Esophagus (tissue), 2 donors: ENCODE results near the gene SFT2D3. TPM values are rescaled to one million over a fixed set of nuclear protein-coding genes. Genes with fewer than 3 reads are reported as not detected.

Experiments used
- H3K27ac ChIP-seq, 2 donors: one replicate each; pipeline ENCODE4 v1.5.1; 2013; ENCODE audit warnings: low read depth in 2 of 2, mild to moderate bottlenecking in 2 of 2, inconsistent platforms in 1 of 2, low read length in 1 of 2, moderate library complexity in 1 of 2
- H3K27me3 ChIP-seq, 2 donors: one replicate each; pipeline ENCODE4 v1.6.1; 2013; ENCODE audit warnings: low read length in 2 of 2, control low read depth in 1 of 2, mild to moderate bottlenecking in 1 of 2; ENCODE audit not compliant: insufficient read depth in 2 of 2, control insufficient read depth in 1 of 2
- H3K36me3 ChIP-seq, 2 donors: one replicate each; pipeline ENCODE4 v1.6.1; 2013; ENCODE audit warnings: low read length in 1 of 2; ENCODE audit not compliant: control insufficient read depth in 2 of 2, insufficient read depth in 2 of 2
- H3K4me1 ChIP-seq, 2 donors: one replicate each; pipeline ENCODE4 v1.6.1; 2013; ENCODE audit warnings: low read length in 1 of 2; ENCODE audit not compliant: control insufficient read depth in 2 of 2, insufficient read depth in 2 of 2
- H3K4me3 ChIP-seq, 2 donors: one replicate each; pipeline ENCODE4 v1.5.1; 2013; ENCODE audit warnings: low read length in 2 of 2, mild to moderate bottlenecking in 2 of 2, low read depth in 1 of 2, moderate library complexity in 1 of 2
- H3K9me3 ChIP-seq, 2 donors: one replicate each; pipeline ENCODE4 v1.6.1; 2013; ENCODE audit warnings: mild to moderate bottlenecking in 2 of 2, low read depth in 1 of 2, low read length in 1 of 2, moderate library complexity in 1 of 2; ENCODE audit not compliant: control insufficient read depth in 2 of 2, insufficient read depth in 1 of 2
- WGBS, 2 donors: extraction: QIAGEN DNeasy Blood & Tissue Kit; methylation state at CpG; one replicate each; pipeline ENCODE4 v1.1.7; 2013; 5-methylcytosine and 5-hydroxymethylcytosine counted together
- polyA plus RNA-seq, 2 donors: library from polyadenylated mRNA; stranded (reverse); fragments of 200-250 nt; gene quantifications; one replicate each; pipeline ENCODE4 v1.2.3, GENCODE V29; 2013
- donor health status: healthy with polysubstance abuse.
- donor health status: Bipolar disorder and iron deficiency.

The SFT2D3 gene
- polyA plus RNA-seq, 2 donors = 3.8 to 4.2 TPM

DNA sequence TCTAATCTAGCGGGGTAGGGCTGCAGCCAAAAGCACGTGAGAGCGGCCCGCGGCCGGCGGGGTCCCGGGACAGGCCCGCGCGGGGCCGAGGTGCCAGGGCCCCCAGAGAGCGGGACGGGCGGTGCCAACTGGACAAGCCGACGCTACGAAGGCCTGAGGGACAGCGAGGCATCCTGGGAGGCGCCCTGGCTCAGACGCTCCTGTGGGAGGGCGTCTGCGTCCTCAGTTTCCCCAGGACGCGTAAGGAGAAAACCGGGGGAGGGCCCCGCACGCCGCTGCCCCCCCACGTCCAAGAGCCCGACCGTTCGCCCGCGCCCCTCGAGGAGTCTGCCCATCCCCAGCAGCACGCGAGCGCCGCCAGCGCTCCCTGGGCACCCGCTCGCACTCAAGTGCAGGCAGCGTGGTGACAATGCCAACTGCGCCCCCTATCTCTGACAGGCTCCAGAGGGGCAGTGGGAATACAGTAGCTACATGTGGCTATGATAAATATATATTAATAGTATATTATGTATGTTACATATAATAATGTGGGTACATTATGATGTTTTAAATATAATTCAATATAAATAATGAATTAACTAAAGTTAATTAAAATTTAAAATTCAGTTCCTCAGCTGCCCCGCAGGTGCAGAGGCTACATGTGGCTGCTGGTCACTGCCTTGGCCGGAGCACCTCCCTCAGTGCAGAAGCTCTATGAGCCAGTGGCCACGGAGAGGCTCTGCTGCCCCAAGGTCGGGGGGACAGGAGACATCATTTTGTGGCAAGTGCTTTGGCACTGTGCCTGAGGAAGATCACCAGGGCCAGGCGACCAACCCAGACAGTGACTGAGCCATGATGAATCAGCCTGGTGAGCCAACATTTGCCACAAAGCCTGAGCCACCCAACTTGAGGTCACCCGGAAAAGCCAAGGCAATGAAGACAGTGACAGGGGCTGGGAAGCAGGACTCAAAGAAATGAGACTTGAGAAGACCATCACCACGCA, 5.5 kb upstream of the SFT2D3 start:
- no peaks in the 10 kb centered on the region for H3K27me3 ChIP-seq
- H3K9me3 ChIP-seq = peaks cover under 1% of the 10 kb centered on the region in 2 donors
- no peaks in the 10 kb centered on the region for H3K36me3 ChIP-seq
- 34 to 43% methylated on average over 52 of the region's 52 CpGs for WGBS, 2 donors
- peak overlapping the region in 1 of 2 donors; percentile 34 for H3K27ac ChIP-seq
- peak overlapping the region; percentile 9 to 12 for H3K4me3 ChIP-seq
- H3K4me1 ChIP-seq = peaks cover 2 to 9% of the 10 kb centered on the region in 2 donors

DNA sequence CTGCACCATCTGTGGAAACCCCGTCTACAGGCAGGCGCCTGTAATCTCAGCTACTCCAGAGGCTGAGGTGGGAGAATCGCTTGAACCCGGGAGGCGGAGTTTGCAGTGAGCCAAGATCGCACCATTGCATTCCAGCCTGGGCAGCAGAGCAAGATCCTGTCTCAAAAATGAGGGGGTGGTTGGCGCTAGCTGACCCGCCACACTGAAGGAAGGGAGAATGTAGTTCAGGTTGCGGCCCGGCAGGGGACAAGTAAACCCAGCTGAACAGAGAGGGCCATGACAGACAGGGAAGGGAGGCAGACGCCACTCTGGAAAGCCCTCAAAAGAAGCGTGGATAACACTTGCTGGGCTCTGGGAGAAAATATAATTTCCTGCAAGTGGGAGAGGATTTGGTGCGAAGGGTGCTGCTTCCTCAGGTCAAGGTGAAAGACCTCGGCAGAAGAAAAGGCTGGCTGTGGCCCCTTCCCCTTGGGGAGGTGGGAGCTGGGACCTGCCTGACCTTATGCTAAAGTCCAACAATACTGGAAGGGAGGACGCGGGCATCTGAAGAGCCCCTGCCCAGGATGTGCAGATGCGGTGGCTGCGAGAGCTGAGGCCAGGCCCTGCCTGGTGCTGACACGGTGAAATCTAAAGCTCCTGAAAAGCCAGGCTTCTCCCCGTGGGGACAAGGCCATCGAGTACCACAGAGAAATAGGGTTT, 3.7 kb upstream of the SFT2D3 start:
- Histone ChIP-seq H3K4me1 (peaks cover 2 to 9% of the 10 kb centered on the region in 2 donors), H3K27ac (no peak overlapping the region), H3K36me3 (no peaks in the 10 kb centered on the region), H3K9me3 (no peaks in the 10 kb centered on the region), H3K4me3 (no peak overlapping the region), H3K27me3 (no peaks in the 10 kb centered on the region)
- WGBS, 2 donors = 92 to 95% methylated on average over 21 of the region's 21 CpGs

DNA sequence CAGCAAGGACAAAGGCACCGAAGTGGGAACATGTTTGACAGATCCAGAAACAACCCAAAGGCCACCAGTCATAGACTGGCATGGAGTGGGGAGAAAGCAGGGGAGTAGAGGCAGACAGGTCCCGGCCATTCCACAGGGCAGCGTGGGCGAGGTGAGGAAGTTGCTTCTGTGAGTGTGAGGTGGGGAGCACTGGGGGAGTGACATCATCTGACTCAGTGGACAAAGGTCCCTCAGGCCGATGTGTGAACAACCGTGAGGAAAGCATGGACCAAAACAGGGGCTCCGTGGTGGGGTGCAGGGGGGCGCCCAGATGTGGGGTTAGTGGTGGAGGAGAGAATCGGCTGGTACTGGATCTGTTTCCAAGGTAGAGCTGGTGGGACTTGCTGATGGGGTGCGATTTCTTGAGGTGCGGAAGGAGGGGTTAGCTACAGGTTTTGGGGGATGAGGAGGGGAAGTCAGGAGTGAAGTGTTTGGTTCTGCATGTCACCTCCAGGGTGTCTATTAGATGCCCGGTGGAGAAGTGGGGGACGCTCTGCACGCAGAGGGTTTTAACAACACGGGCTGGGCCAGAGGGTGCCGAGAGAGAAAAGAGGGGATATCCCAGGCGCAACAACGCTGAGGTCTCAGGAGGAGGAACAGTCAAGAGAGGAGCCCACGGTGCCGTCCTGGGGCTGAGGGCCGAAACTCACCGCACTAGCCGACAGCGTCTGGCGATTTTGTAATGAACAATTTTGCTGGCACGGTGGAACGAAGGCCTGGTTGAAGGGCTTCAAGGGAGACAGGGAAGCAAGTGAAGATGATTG, 2.5 kb upstream of the SFT2D3 start:
- no peaks in the 10 kb centered on the region for H3K27me3 ChIP-seq

GRCh38 chr2:127700527-127701192, 637 bp upstream of the SFT2D3 start:
- Histone ChIP-seq H3K4me3 (peak overlapping the region; percentile 81 to 93), H3K36me3 (no peaks in the 10 kb centered on the region), H3K9me3 (no peaks in the 10 kb centered on the region), H3K4me1 (peaks cover 6 to 11% of the 10 kb centered on the region in 2 donors), H3K27ac (peak overlapping the region; percentile 98 to 100), H3K27me3 (no peaks in the 10 kb centered on the region)
- WGBS, 2 donors = 43 to 47% methylated on average over 17 of the region's 17 CpGs

More for the DNA sequence above, 2.5 kb upstream of the SFT2D3 start:
- Histone ChIP-seq H3K4me1 (peaks cover 6 to 12% of the 10 kb centered on the region in 2 donors), H3K4me3 (no peak overlapping the region), H3K9me3 (no peaks in the 10 kb centered on the region), H3K36me3 (no peaks in the 10 kb centered on the region), H3K27ac (no peak overlapping the region)
- WGBS, 2 donors = 95 to 96% methylated on average over 27 of the region's 27 CpGs

- H3K27me3 ChIP-seq = no peaks in the 10 kb centered on the region
- peak overlapping the region; percentile 81 to 93 for H3K4me3 ChIP-seq
- H3K36me3 ChIP-seq = peaks cover 2 to 3% of the 10 kb centered on the region in 2 donors
- WGBS, 2 donors = 0 to 1% methylated on average over 94 to 108 of the region's 108 CpGs
- H3K4me1 ChIP-seq = peaks cover 4 to 8% of the 10 kb centered on the region in 2 donors
- peak overlapping the region; percentile 98 to 100 for H3K27ac ChIP-seq
- H3K9me3 ChIP-seq = no peaks in the 10 kb centered on the region
Observed at GRCh38 chr2:127701651-127702394, 526 bp downstream of the SFT2D3 start.

- peaks cover 4 to 8% of the 10 kb centered on the region in 2 donors for H3K4me1 ChIP-seq
- H3K4me3 ChIP-seq = peak overlapping the region; percentile 81 to 93
- no peaks in the 10 kb centered on the region for H3K27me3 ChIP-seq
- H3K27ac ChIP-seq = peak overlapping the region; percentile 98 to 100
- H3K36me3 ChIP-seq = peaks cover 2 to 5% of the 10 kb centered on the region in 2 donors
- 59 to 62% methylated on average over 19 of the region's 19 CpGs for WGBS, 2 donors
- H3K9me3 ChIP-seq = no peaks in the 10 kb centered on the region
Observed at GRCh38 chr2:127702395-127703009, 1.2 kb downstream of the SFT2D3 start.

DNA sequence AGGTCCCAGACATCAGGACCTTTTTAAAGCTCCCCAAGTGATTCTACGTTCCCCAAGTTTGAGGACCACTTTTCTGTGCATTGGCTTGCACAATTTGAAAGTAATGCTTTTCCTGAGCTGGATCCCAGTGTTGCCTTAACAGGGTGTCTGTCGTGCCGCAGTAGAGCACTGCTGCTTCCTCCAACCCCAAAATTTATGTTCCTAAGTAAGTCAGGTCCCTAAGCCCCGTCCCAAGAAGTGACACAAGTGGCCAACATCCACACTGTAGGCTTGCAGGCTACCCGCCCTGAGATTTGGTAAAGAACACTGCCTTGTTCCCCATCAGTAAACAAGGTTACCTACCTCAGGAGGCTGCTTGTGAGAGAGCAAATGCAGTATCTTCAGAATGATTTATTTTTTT, 2.0 kb downstream of the SFT2D3 start:
- Histone ChIP-seq H3K4me3 (no peak overlapping the region), H3K4me1 (peaks cover 4 to 12% of the 10 kb centered on the region in 2 donors), H3K27me3 (no peaks in the 10 kb centered on the region), H3K36me3 (peaks cover 3 to 10% of the 10 kb centered on the region in 2 donors), H3K9me3 (no peaks in the 10 kb centered on the region), H3K27ac (no peak overlapping the region)
- WGBS, 2 donors = 91 to 95% methylated on average over 5 of the region's 5 CpGs

DNA sequence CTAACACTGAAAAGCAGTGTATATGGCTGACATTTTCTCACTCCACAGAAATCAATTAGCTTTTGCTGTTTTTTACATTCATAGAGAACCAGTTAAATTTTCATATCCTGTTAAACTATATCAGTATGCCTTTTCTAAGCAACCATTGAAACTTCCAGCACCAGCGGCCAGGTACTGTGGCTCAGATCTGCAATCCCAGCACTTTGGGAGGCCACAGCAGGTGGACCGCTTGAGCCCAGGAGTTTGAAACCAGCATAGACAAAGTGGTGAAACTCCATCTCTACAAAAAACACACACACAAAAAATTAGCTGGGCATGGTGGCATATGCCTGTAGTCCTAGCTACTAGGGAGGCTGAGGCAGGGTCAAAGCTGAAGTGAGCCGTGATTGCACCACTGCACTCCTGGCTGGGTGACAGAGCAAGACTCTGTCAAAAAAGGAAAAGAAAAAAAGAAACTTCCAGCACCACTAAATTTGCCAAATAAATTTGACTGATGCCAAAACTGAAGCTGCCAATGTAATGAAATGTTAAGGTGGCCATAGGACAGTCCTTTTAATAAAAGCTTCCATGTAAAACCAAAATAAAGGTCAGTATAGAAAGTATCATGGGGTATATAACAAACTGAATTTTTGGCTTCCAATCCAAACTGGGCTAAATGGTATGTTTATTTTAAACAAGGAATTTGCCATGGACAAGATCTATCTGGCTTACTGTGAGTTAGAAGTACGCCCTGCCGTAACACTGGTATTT, 3.5 kb downstream of the SFT2D3 start:
- peaks cover 4 to 12% of the 10 kb centered on the region in 2 donors for H3K4me1 ChIP-seq

More for the DNA sequence above, 3.5 kb downstream of the SFT2D3 start:
- Histone ChIP-seq H3K27ac (peak overlapping the region in 1 of 2 donors; percentile 9), H3K9me3 (no peaks in the 10 kb centered on the region), H3K36me3 (peaks cover 12 to 17% of the 10 kb centered on the region in 2 donors), H3K27me3 (no peaks in the 10 kb centered on the region), H3K4me3 (no peak overlapping the region)
- WGBS, 2 donors = 62 to 71% methylated on average over 5 of the region's 5 CpGs
